Osteoblast (primary cell): Measurements from ENCODE around the gene FDPS. TPM values are rescaled to one million over a fixed set of nuclear protein-coding genes. Genes with fewer than 3 reads are reported as not detected.

Experiments
- DNase-seq: peaks from one replicate; pipeline ENCODE4 v3.0.0; 2011; ENCODE audit warnings: low spot score, mixed read lengths; ENCODE audit not compliant: insufficient read length; ENCODE audit errors: missing footprints
- H2AFZ ChIP-seq: 2 replicates; pipeline ENCODE4 v1.6.0; 2011; ENCODE audit warnings: mild to moderate bottlenecking, low read length
- H3K27ac ChIP-seq: 2 replicates; pipeline ENCODE4 v1.5.1; 2011; ENCODE audit warnings: mild to moderate bottlenecking, low read depth, low read length, moderate library complexity
- H3K27me3 ChIP-seq: 2 replicates; pipeline ENCODE4 v1.6.0; 2012; ENCODE audit warnings: mild to moderate bottlenecking, control low read depth, inconsistent platforms, low read length, moderate library complexity; ENCODE audit not compliant: insufficient read depth
- H3K36me3 ChIP-seq: 2 replicates; pipeline ENCODE4 v1.5.1; 2011; ENCODE audit warnings: mild to moderate bottlenecking, low read length, control low read depth, moderate library complexity; ENCODE audit not compliant: insufficient read depth
- H3K4me1 ChIP-seq: 2 replicates; pipeline ENCODE4 v1.5.1; 2011; ENCODE audit warnings: mild to moderate bottlenecking, low read length, control low read depth, moderate library complexity; ENCODE audit not compliant: insufficient read depth
- H3K4me2 ChIP-seq: 2 replicates; pipeline ENCODE4 v1.6.0; 2011; ENCODE audit warnings: mild to moderate bottlenecking, low read length; ENCODE audit not compliant: insufficient read depth
- H3K4me3 ChIP-seq: fragments of 200-600 bp; sonication (generic); 3 replicates; pipeline ENCODE4 v1.5.1; 2012; ENCODE audit warnings: mild to moderate bottlenecking, low read length, inconsistent platforms; ENCODE audit not compliant: insufficient read depth
- H3K79me2 ChIP-seq: 2 replicates; pipeline ENCODE4 v1.6.0; 2012; ENCODE audit warnings: mild to moderate bottlenecking, low read length, control low read depth, inconsistent platforms; ENCODE audit not compliant: insufficient read depth
- H3K9me3 ChIP-seq: 2 replicates; pipeline ENCODE4 v1.5.1; 2011; ENCODE audit warnings: low read depth, low read length, control low read depth
- H4K20me1 ChIP-seq: 2 replicates; pipeline ENCODE4 v1.6.0; 2012; ENCODE audit warnings: mild to moderate bottlenecking, low read length, control low read depth; ENCODE audit not compliant: insufficient read depth
- CTCF ChIP-seq: IDR thresholded peaks from 2 replicates; pipeline ENCODE4 v1.5.1; 2011; ENCODE audit warnings: mild to moderate bottlenecking, low read depth, low read length, moderate library complexity; ENCODE audit errors: extremely low read depth
- total RNA-seq: library from RNA; depleted of rRNA; stranded (reverse); fragments of >200 nt; gene quantifications from 2 replicates; pipeline ENCODE4 v1.2.3, GENCODE V29; 2012

FDPS gene
- total RNA-seq, 1 donor = 216 TPM

GRCh38 chr1:155268630-155269029 is 40.0 kb upstream of the FDPS start:
- no peak for TF ChIP-seq CTCF
- Histone ChIP-seq H4K20me1 (peaks cover 9% of the 10 kb centered on the region), H3K27ac (no peak overlapping the region), H3K4me3 (no peak overlapping the region), H3K27me3 (no peaks in the 10 kb centered on the region), H2AFZ (no peak overlapping the region), H3K9me3 (no peaks in the 10 kb centered on the region), H3K4me2 (no peak overlapping the region), H3K4me1 (peaks cover 5% of the 10 kb centered on the region), H3K36me3 (peaks cover 74% of the 10 kb centered on the region), H3K79me2 (peaks cover 36% of the 10 kb centered on the region)
- DNase-seq = no peak

DNA sequence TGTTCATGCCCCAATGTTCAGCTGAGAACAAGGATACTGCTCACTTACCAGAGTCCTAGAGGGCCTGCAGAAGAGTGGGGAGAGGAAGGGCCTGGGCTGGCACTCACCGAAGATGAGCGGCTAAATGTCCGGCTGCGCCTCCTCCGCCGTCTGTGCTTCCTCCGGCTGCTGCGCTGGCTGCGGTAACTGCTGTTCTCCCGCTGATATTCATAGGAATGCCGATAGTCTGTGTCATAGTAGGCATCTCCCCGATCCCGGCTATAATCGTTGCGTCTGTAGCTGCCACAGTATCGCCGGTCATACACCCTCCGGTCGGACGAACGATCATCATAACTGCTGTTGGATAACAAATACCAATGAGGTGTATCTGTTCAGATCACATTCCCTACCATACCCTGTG is 39.3 kb upstream of the FDPS start:
- Histone ChIP-seq H3K79me2 (peaks cover 39% of the 10 kb centered on the region), H3K27ac (no peak overlapping the region), H3K27me3 (no peaks in the 10 kb centered on the region), H4K20me1 (peaks cover 9% of the 10 kb centered on the region), H3K9me3 (no peaks in the 10 kb centered on the region), H2AFZ (no peak overlapping the region), H3K4me1 (peaks cover 7% of the 10 kb centered on the region), H3K36me3 (peaks cover 66% of the 10 kb centered on the region), H3K4me2 (no peak overlapping the region), H3K4me3 (no peak overlapping the region)
- DNase-seq = no peak
- TF ChIP-seq CTCF = no peak

- Histone ChIP-seq H3K9me3 (no peaks in the 10 kb centered on the region), H3K36me3 (peaks cover 35% of the 10 kb centered on the region), H3K4me2 (peak overlapping the region; percentile 92), H3K27me3 (no peaks in the 10 kb centered on the region), H3K79me2 (peaks cover 39% of the 10 kb centered on the region), H3K27ac (peak overlapping the region; percentile 42), H2AFZ (peak overlapping the region; percentile 74), H3K4me3 (peak overlapping the region; percentile 82), H4K20me1 (peaks cover 9% of the 10 kb centered on the region), H3K4me1 (peaks cover 17% of the 10 kb centered on the region)
- no peak for TF ChIP-seq CTCF
- DNase-seq = peak; percentile 96
Measured at GRCh38 chr1:155272466-155273342, 36.0 kb upstream of the FDPS start.
